PFSK-1 (cell line): Measurements from ENCODE around the gene DCLRE1B.

Experiments used
- FOXP2 ChIP-seq: optimal IDR thresholded peaks from 2 replicates; pipeline ENCODE3; 2011; ENCODE audit warnings: borderline replicate concordance, control low read depth, inconsistent platforms; ENCODE audit not compliant: insufficient read depth; ENCODE audit errors: extremely low read length, extremely low read depth
- POLR2AphosphoS5 ChIP-seq: IDR thresholded peaks from 2 replicates; pipeline ENCODE4 v1.6.1; 2012; ENCODE audit warnings: low read depth, mild to moderate bottlenecking, control low read depth, low read length, moderate library complexity
- REST ChIP-seq, 2 experiments: IDR thresholded peaks; 2 replicates each; pipeline versions ENCODE4 v1.6.1 to v1.8.0; 2011 to 2012; ENCODE audit warnings: low read depth in 2 of 2, low read length in 2 of 2, control low read depth in 1 of 2, inconsistent platforms in 1 of 2, mild to moderate bottlenecking in 1 of 2, moderate library complexity in 1 of 2; ENCODE audit not compliant: insufficient read depth in 1 of 2
- SIN3A ChIP-seq: IDR thresholded peaks from 2 replicates; pipeline ENCODE4 v1.6.1; 2012; ENCODE audit warnings: mild to moderate bottlenecking, low read length, moderate library complexity, borderline replicate concordance; ENCODE audit not compliant: insufficient read depth
- TAF1 ChIP-seq: IDR thresholded peaks from 2 replicates; pipeline ENCODE4 v1.6.1; 2012; ENCODE audit warnings: low read length, control low read depth, borderline replicate concordance; ENCODE audit not compliant: insufficient read depth

Gene DCLRE1B

GRCh38 chr1:113937146-113937545 lies 32.0 kb downstream of the DCLRE1B start:
- TF ChIP-seq SIN3A, result no peak
- TF ChIP-seq REST (IDR thresholded peaks at IDR 0.05; ENCODE audit: insufficient read depth in 1 of 2, low read depth in 2 of 2, low read length in 2 of 2), result no peak
- no peak for TF ChIP-seq POLR2AphosphoS5
- no peak for TF ChIP-seq TAF1
- TF ChIP-seq FOXP2, result no peak

GRCh38 chr1:113938192-113938591 lies 33.1 kb downstream of the DCLRE1B start:
- no peak for TF ChIP-seq REST (IDR thresholded peaks at IDR 0.05; ENCODE audit: insufficient read depth in 1 of 2, low read depth in 2 of 2, low read length in 2 of 2)
- no peak for TF ChIP-seq SIN3A
- no peak for TF ChIP-seq POLR2AphosphoS5
- no peak for TF ChIP-seq TAF1
- no peak for TF ChIP-seq FOXP2

GRCh38 chr1:113940365-113941244 lies 35.5 kb downstream of the DCLRE1B start:
- TF ChIP-seq REST (IDR thresholded peaks at IDR 0.05; ENCODE audit: insufficient read depth in 1 of 2, low read depth in 2 of 2, low read length in 2 of 2), result no peak
- TF ChIP-seq SIN3A, result no peak
- no peak for TF ChIP-seq TAF1
- TF ChIP-seq POLR2AphosphoS5, result no peak
- no peak for TF ChIP-seq FOXP2

GRCh38 chr1:113941245-113941559 lies 36.1 kb downstream of the DCLRE1B start:
- no peak for TF ChIP-seq SIN3A
- TF ChIP-seq REST (IDR thresholded peaks at IDR 0.05; ENCODE audit: insufficient read depth in 1 of 2, low read depth in 2 of 2, low read length in 2 of 2), result no peak
- TF ChIP-seq TAF1, result no peak
- no peak for TF ChIP-seq POLR2AphosphoS5
- TF ChIP-seq FOXP2, result no peak

- TF ChIP-seq TAF1, result no peak
- TF ChIP-seq REST (IDR thresholded peaks at IDR 0.05; ENCODE audit: insufficient read depth in 1 of 2, low read depth in 2 of 2, low read length in 2 of 2), result no peak
Observed at GRCh38 chr1:113942527-113942926, 37.4 kb downstream of the DCLRE1B start.
